ENCODE data around the gene MRPL38.

MRPL38 gene

GRCh38 chr17:75850928-75851692 lies 53.6 kb downstream of the MRPL38 start:
- DNase-seq: no peak

GRCh38 chr17:75849724-75850123 lies 55.0 kb downstream of the MRPL38 start:
- no peak for DNase-seq

GRCh38 chr17:75849279-75849646 lies 55.4 kb downstream of the MRPL38 start:
- DNase-seq: no peak
